Measurements from ENCODE around the gene KDR. TPM values are rescaled to one million over a fixed set of nuclear protein-coding genes. Genes with fewer than 3 reads are reported as not detected.

The KDR gene
- total RNA-seq = 15.1 and 18.2 TPM in 2 replicates

DNA sequence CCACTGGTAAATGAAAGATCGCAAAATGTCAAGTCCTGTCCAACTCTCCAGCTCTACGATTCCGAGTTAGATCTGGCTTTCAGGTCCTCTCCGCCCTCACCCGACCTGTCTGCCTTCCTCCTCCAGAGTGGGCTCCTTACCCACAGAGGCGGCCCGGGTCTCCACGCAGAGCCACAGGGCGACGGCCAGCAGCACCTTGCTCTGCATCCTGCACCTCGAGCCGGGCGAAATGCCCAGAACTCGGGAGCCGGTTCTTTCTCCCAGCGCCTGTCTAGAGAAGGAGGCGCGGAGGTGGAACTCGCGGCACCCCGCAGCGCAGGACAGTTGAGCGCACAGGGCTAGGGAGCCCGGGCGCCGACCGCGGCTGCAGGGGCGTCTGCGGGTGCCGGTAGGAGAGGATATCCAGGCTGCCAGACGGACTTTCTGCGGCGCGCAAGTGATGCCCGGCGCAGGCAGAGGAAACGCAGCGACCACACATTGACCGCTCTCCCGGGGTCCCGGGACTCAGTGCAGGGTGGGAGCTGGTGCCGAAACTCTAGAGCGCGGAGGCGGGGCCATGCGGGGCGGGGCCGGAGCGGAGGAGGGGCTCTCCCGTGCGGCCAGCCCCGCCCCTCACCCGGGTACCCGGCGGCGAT is at the start of gene KDR:
TSS of gene KDR (minus strand) at position 509 of the 635 bp plus-strand sequence. CDS start at position 207, 302 bp downstream.

Other genes starting within 250 kb of the KDR start
- 7.3 and 12.9 TPM in 2 replicates for gene SRD5A3, start 220.6 kb upstream of the KDR start, total RNA-seq

Measured in aortic smooth muscle cell (primary cell).